MCF 10A (cell line): ENCODE results near the gene SLC5A10. TPM values are rescaled to one million over a fixed set of nuclear protein-coding genes. Genes with fewer than 3 reads are reported as not detected.

ENCODE experiments used
- BruUV-seq: library from RNA; stranded (reverse); fragments of 400-500 nt; replicated peaks from 2 replicates; lab custom pipeline; 2021; lab: Mats Ljungman, UMichigan
- CTCF ChIA-PET: fragments of 300-600 bp; sonication (Branson Sonifier 250); formaldehyde crosslinking; extraction: SDS; loops from one replicate; lab custom pipeline; 2021; ENCODE audit warnings: antibody characterized with exemption, inconsistent platforms; lab: Yijun Ruan, JAX
- POLR2A ChIA-PET: fragments of 300-600, 350-650 bp; sonication (Branson Sonifier 250); formaldehyde crosslinking; extraction: SDS; loops from one replicate; lab custom pipeline; 2020; ENCODE audit warnings: antibody characterized with exemption, inconsistent platforms; lab: Yijun Ruan, JAX
- DNase-seq: peaks from one replicate; pipeline ENCODE4 v3.0.0-alpha.2; 2018; ENCODE audit not compliant: unreplicated experiment
- H3K27ac Mint-ChIP-seq: one replicate; pipeline ENCODE4 v1.8.0; 2022; ENCODE audit warnings: mild to moderate bottlenecking, low read depth, mixed read lengths; ENCODE audit not compliant: unreplicated experiment
- H3K27me3 Mint-ChIP-seq: one replicate; pipeline ENCODE4 v1.8.0; 2022; ENCODE audit warnings: mixed read lengths; ENCODE audit not compliant: insufficient read depth, unreplicated experiment
- H3K36me3 Mint-ChIP-seq: one replicate; pipeline ENCODE4 v1.8.0; 2022; ENCODE audit warnings: mild to moderate bottlenecking, moderate library complexity, mixed read lengths; ENCODE audit not compliant: insufficient read depth, unreplicated experiment
- H3K4me1 Mint-ChIP-seq: one replicate; pipeline ENCODE4 v1.8.0; 2022; ENCODE audit warnings: mixed read lengths; ENCODE audit not compliant: insufficient read depth, unreplicated experiment
- H3K4me3 Mint-ChIP-seq: one replicate; pipeline ENCODE4 v1.8.0; 2022; ENCODE audit warnings: mild to moderate bottlenecking, moderate library complexity, mixed read lengths; ENCODE audit not compliant: unreplicated experiment
- H3K9me3 Mint-ChIP-seq: one replicate; pipeline ENCODE4 v1.8.0; 2022; ENCODE audit warnings: mixed read lengths; ENCODE audit not compliant: unreplicated experiment
- intact Hi-C: fragments of 100-400 bp; cut with micrococcal nuclease; formaldehyde crosslinking; loops from 2 replicates; pipeline ENCODE4 v1.14.1; 2022
- total RNA-seq: library from RNA; stranded (reverse); gene quantifications from 2 replicates; pipeline ENCODE4 v1.2.3, GENCODE V29; 2022
- TF ChIP-seq, protein P1 (sequence below): fragments of 200-600 bp; IDR thresholded peaks from one replicate; pipeline ENCODE4 v1.8.0; 2022; ENCODE audit warnings: antibody characterized with exemption, mild to moderate bottlenecking; ENCODE audit not compliant: unreplicated experiment

SLC5A10 gene
- total RNA-seq, 1 experiment from 2014 or later, result 0.16 TPM

GRCh38 chr17:19022128-19022527 is 70.2 kb downstream of the SLC5A10 start:
- Mint-ChIP-seq H3K4me3 (no peak overlapping the region), H3K36me3 (no peaks in the 10 kb centered on the region), H3K27me3 (no peaks in the 10 kb centered on the region), H3K27ac (no peak overlapping the region), H3K9me3 (no peaks in the 10 kb centered on the region), H3K4me1 (no peaks in the 10 kb centered on the region)
- TF ChIP-seq, protein P1, sequence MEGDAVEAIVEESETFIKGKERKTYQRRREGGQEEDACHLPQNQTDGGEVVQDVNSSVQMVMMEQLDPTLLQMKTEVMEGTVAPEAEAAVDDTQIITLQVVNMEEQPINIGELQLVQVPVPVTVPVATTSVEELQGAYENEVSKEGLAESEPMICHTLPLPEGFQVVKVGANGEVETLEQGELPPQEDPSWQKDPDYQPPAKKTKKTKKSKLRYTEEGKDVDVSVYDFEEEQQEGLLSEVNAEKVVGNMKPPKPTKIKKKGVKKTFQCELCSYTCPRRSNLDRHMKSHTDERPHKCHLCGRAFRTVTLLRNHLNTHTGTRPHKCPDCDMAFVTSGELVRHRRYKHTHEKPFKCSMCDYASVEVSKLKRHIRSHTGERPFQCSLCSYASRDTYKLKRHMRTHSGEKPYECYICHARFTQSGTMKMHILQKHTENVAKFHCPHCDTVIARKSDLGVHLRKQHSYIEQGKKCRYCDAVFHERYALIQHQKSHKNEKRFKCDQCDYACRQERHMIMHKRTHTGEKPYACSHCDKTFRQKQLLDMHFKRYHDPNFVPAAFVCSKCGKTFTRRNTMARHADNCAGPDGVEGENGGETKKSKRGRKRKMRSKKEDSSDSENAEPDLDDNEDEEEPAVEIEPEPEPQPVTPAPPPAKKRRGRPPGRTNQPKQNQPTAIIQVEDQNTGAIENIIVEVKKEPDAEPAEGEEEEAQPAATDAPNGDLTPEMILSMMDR, result no peak
- ChIA-PET POLR2A (interaction anchor here (1.0 kb wide), 1 partner anchor 17 kb away, joined by 3 read pairs; the partner anchor contains the start of gene FAM83G), CTCF (interaction anchor here (0.6 to 3.5 kb wide), 3 partner anchors 61 to 471 kb away, joined by 3 to 22 read pairs (median 3); no protein-coding TSS in a partner anchor)
- DNase-seq, result no peak
- no TSS peak for BruUV-seq
- intact Hi-C loops, result no loop called here

DNA sequence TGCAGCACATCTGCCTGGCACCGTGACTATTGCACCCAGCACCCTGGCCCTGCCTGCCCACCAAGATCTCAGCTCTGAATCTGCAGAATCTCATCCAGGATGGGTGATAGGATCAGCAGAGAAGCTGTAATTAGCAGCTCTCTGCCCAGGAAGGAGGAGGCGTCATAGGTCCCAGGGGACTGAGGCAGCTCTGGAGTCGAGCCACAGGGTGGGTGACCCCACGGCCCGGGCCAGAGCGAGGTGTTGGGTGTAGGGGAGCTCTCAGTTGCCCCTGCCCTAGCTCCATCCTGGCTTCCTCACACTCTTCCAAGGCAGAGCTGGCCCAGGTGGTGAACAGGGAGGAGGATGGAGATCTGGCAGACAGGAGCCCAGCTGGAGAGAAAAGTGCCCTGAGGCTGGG is 70.8 kb downstream of the SLC5A10 start:
- Mint-ChIP-seq H3K36me3 (no peaks in the 10 kb centered on the region), H3K4me1 (no peaks in the 10 kb centered on the region), H3K27me3 (no peaks in the 10 kb centered on the region), H3K4me3 (no peak overlapping the region), H3K9me3 (no peaks in the 10 kb centered on the region), H3K27ac (no peak overlapping the region)
- POLR2A ChIA-PET, result interaction anchor here (1.0 kb wide), 1 partner anchor 18 kb away, joined by 3 read pairs; the partner anchor contains the start of gene FAM83G
- no TSS peak for BruUV-seq
- no peak for DNase-seq
- TF ChIP-seq, protein P1, result no peak
- intact Hi-C loops, result no loop called here
- CTCF ChIA-PET, result interaction anchor here (0.6 to 3.5 kb wide), 2 partner anchors 61 to 470 kb away, joined by 3 to 22 read pairs; no protein-coding TSS in a partner anchor

- no peak for DNase-seq
- BruUV-seq, result no TSS peak
- H3K4me1 Mint-ChIP-seq, result no peaks in the 10 kb centered on the region
- TF ChIP-seq, protein P1, result no peak
- ChIA-PET POLR2A (interaction anchor here (0.5 to 2.2 kb wide), 2 partner anchors 19 to 131 kb away, joined by 3 to 8 read pairs; partner anchors contain the start of gene FAM83G), CTCF (interaction anchor here (0.6 to 3.5 kb wide), 2 partner anchors 21 to 62 kb away, joined by 6 to 22 read pairs; no protein-coding TSS in a partner anchor)
- H3K27ac Mint-ChIP-seq, result no peak overlapping the region
- H3K9me3 Mint-ChIP-seq, result no peaks in the 10 kb centered on the region
- H3K27me3 Mint-ChIP-seq, result no peaks in the 10 kb centered on the region
- H3K36me3 Mint-ChIP-seq, result no peaks in the 10 kb centered on the region
- no peak overlapping the region for H3K4me3 Mint-ChIP-seq
- intact Hi-C loops, result no loop called here
These were observed 71.4 kb downstream of the SLC5A10 start for GRCh38 chr17:19023209-19023999.
